COR-L47 (cell line): ENCODE results near the gene ENOX1.

ENCODE experiments used
- DNase-seq: peaks from one replicate; lab custom pipeline; 2025; lab: John Stamatoyannopoulos, UW

Gene ENOX1

DNA sequence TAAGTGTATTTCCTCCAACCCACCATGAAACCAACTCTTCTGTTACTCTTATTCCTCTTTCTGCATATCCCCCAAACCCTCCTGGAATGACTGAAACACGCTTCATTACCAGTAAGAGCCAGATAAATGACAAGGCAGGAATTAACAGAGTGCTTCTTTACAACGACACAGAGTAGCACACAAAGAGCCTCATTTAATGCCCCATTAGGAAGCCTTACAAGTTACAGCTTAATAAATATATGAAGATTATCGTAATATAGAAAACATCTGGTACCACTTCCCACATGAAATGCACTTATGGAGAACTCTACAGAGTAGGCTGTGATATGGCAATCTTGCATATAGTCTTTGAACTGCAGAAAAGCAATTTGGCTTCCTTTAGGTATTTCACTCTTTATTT is 116.8 kb downstream of the ENOX1 start:
- DNase-seq: no peak

DNA sequence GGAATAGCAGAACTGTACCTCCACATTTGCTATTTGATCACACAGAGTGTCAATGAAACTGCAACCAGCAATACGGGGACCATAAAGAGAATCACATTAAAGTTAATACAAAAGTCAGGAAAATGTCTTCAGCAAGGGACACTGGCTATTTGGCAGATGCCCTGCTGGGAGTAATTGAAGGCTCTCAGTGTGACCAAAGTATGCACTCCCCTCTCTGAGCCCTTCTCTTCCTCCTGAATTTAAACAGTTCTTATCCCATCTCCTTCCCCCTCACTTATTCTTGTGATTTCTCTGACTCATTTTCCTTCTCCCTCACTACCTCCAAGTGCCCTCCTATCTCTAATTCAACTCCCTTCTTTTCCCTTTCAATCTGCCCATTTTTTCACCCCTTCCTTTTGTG is 117.7 kb downstream of the ENOX1 start:
- no peak for DNase-seq

- DNase-seq: no peak
Measured at GRCh38 chr13:43666403-43666802, 120.4 kb downstream of the ENOX1 start.

DNA sequence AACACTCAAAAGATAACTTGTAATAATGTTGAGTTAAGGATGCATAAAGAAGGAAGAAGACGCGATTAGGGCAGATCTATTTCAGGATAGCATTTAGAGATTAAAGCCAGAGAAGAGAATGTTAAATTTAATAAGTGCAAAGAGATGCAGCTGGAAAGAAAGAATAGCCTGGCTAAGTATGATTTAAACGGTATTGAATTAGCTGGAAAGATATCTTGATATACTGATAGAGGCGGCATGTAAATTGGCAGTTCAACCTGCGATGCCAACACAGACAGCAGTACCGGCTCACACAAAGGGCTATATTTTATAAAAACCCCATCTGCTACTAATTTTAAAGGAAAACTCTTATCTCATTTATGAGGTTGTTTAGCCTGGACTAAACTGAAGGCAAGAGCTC is 121.4 kb downstream of the ENOX1 start:
- no peak for DNase-seq

- no peak for DNase-seq
Measured at GRCh38 chr13:43664700-43665191, 122.0 kb downstream of the ENOX1 start.

- DNase-seq: no peak
Measured at GRCh38 chr13:43663474-43664090, 123.2 kb downstream of the ENOX1 start.

GRCh38 chr13:43662976-43663375 is 123.8 kb downstream of the ENOX1 start:
- DNase-seq: no peak

DNA sequence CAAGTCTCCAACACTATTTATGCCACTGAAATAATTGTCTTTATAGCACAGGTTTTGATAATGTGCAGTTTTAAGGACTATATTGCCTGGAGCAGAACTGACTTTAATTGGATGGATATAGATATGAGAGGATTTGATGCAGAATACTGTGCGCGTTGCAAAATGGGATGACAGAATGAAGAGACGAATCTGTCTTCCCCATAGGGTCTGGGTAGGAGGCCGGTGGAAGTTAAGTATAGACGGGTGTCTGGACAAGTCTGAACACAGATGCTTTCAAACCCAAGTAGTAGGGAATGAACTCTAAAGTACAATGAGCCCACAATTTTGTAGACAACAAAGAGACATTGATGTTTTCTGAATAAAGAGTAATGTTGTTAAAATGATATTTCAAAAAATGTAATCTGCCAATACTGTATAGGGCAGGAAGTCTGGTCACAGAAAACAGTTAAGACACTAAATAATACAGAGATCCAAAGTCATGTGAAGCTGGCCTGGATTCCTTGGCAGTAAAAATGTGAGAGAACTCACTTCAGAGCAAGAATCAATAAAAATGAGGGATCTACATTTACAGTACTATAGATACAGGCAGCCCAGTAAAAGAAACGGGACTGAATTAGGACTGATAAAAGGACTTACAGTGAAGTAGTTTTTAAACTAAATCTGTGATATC is 125.5 kb downstream of the ENOX1 start:
- no peak for DNase-seq

GRCh38 chr13:43657485-43657884 is 129.3 kb downstream of the ENOX1 start:
- DNase-seq: no peak

- DNase-seq: no peak
Measured at GRCh38 chr13:43653980-43654379, 132.8 kb downstream of the ENOX1 start.

DNA sequence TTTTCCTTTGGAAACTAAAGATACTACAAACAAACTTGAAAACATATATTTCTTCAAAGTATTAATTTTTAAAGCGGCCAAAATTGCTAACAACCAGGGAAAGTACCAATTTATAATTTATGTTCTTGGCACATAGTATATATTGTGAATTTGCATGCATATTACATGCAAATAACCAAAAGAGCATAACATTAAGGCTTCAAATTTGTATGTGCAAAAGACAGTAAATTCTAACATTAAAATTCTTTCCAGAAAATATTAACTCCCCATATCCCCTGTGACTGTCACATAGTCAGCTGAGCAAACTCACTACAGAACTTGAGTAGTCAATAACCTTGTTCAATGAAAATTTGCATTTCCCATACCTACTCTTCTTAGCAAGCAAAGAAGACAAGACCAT is 133.4 kb downstream of the ENOX1 start:
- no peak for DNase-seq

GRCh38 chr13:43652760-43653159 is 134.0 kb downstream of the ENOX1 start:
- DNase-seq: no peak

DNA sequence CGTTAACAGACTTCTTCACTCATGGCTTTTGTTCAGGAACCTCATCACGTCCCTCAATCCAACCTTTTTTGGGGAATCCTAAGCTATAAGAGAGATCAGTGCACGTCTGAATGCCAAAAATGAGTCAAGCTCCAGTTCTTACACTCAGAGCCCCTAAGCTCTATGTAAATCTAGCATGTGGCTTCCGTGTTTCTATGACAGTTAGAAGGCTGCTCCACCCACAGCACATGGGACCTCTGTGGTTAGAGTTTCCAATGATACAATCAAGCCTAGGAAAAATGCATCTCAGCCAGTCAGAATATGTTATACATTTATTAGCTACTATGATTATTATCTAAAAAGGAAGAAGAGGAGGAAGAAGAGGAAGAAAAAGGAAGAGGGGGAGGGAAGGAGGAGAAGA is 135.9 kb downstream of the ENOX1 start:
- DNase-seq: no peak

GRCh38 chr13:43648733-43649132 is 138.0 kb downstream of the ENOX1 start:
- no peak for DNase-seq

- no peak for DNase-seq
Measured at GRCh38 chr13:43647471-43647870, 139.3 kb downstream of the ENOX1 start.

GRCh38 chr13:43640476-43640875 is 146.3 kb downstream of the ENOX1 start:
- DNase-seq: no peak

DNA sequence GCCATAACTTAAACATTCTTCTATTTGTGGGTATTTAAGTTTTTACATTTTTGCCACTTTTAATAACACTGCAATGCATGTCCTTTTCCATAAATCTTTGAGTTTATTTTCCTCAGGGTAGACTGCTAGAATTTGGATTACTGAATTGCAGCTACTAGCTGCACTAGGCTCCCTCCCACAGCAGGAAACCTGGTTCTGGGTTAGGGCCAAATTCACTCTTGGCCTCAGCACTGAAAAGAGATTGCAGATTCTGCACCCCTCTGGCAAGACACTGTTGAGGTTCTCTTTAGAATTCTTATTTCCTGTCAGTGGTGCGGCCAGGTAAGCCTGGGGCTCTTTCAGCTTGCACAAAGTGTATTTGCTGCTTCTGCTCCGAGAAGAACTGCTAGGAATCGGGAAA is 155.7 kb downstream of the ENOX1 start:
- DNase-seq: no peak

- DNase-seq: no peak
Measured at GRCh38 chr13:43629691-43630480, 156.9 kb downstream of the ENOX1 start.

GRCh38 chr13:43626994-43627393 is 159.8 kb downstream of the ENOX1 start:
- DNase-seq: no peak

DNA sequence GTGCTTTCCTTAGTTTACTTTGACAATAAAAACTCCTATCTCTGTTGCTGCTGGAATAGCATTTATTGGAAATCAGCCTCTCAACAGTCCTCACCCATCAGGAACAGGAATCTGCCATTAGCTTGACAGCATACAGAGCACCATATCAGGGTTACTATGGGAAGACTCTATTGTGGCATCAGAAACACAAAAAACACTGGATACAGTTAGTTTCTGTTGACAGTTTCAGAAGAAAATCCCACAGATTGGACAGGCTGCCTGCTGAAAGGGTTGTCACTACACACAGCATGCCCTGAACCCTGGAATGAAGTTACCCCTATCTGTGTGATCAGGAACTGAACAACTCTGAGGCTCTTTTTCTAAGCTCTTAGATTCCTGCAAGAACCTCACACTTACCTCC is 172.7 kb downstream of the ENOX1 start:
- DNase-seq: no peak

DNA sequence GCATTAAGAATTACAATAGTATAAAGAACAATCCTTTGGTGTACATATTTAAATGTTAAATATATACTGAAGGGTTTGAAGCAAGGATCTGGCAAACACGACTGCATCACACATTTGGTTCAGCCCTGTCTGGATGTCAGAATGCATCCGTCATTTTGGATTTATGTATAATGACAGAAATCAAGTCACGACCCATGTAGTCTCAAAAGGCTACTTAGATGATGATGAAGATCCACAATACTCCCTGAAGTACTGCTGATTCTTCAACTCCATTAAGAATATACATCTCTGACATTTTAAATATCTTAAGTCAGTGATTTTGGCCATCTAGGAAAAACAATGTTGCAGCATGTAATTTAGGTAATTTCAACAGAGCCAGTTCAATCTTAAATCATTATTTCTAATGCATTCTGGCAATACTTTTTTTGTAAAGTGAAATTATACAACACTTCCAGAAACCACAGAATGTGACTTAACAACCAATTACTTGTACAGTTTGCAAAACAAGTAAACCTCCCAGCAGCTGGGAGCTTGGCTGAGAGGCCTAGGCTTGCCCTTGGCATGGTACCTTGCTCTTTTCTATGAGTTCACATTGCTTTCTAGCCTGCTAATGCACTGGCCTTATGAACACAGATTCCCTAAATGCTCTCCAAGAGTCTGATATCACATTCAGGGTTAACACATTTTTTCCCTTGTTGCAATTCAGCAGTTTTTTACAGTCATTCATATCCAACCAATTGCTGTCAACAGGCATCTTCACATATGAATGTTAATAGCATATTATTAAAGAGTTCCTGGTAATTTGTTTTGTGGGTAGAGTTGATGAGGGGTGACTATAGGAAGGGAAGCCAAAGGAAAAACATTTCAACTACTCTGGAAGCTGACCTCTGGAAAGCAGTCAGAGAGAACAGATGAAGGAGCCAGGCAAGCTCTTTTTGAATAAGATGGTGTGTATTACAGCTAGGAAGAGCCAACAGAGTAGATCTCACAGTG is 175.2 kb downstream of the ENOX1 start:
- DNase-seq: no peak
